H1 (cell line): ENCODE results near the gene NFX1.
"Not testable (repeated sequence)": the region's sequence is repeated elsewhere in the genome, so short reads cannot be mapped to it uniquely, and the experiment has no call there.

Source experiments
- RXRA ChIP-seq: IDR thresholded peaks from 2 replicates; pipeline ENCODE4 v1.6.1; 2011; ENCODE audit warnings: low read depth, mild to moderate bottlenecking, low read length, moderate library complexity; ENCODE audit not compliant: insufficient read depth
- TEAD4 ChIP-seq: IDR thresholded peaks from 2 replicates; pipeline ENCODE4 v1.6.1; 2012; ENCODE audit warnings: low read depth, low read length, inconsistent platforms, mixed read lengths
- YY1 ChIP-seq: IDR thresholded peaks from 2 replicates; pipeline ENCODE4 v1.6.1; 2011; ENCODE audit warnings: low read depth, mild to moderate bottlenecking, low read length
- TF ChIP-seq, protein P1 (sequence below), 3 experiments: IDR thresholded peaks; 1 replicate in 2 of 3; 2 replicates in 1 of 3; pipeline versions ENCODE4 v1.5.1 to v1.6.1; 2011; ENCODE audit warnings: low read length in 3 of 3, mild to moderate bottlenecking in 3 of 3, inconsistent platforms in 2 of 3, low read depth in 1 of 3, moderate library complexity in 1 of 3; ENCODE audit not compliant: insufficient read depth in 1 of 3; ENCODE audit errors: control extremely low read depth in 1 of 3

DNA sequence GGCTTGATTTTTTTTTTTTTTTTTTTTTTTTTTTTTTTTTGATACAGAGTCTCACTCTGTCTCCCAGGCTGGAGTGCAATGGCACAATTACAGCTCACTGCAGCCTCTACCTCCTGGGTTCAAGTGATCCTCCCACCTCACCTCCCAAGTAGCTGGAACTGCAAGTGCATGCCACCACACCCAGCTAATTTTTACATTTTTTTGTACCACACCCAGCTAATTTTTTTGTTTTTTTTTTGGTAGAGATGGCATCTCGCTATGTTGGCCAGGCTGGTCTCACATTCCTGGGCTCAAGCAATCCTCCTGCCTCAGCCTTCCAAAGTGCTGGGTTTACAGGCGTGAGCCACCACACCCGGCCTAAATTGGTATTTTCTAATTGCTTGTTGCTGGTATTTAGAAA lies 68.3 kb downstream of the NFX1 start:
- TF ChIP-seq, protein P1, sequence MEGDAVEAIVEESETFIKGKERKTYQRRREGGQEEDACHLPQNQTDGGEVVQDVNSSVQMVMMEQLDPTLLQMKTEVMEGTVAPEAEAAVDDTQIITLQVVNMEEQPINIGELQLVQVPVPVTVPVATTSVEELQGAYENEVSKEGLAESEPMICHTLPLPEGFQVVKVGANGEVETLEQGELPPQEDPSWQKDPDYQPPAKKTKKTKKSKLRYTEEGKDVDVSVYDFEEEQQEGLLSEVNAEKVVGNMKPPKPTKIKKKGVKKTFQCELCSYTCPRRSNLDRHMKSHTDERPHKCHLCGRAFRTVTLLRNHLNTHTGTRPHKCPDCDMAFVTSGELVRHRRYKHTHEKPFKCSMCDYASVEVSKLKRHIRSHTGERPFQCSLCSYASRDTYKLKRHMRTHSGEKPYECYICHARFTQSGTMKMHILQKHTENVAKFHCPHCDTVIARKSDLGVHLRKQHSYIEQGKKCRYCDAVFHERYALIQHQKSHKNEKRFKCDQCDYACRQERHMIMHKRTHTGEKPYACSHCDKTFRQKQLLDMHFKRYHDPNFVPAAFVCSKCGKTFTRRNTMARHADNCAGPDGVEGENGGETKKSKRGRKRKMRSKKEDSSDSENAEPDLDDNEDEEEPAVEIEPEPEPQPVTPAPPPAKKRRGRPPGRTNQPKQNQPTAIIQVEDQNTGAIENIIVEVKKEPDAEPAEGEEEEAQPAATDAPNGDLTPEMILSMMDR (IDR thresholded peaks at IDR 0.05; ENCODE audit: control extremely low read depth in 1 of 3, insufficient read depth in 1 of 3, low read depth in 1 of 3, low read length in 3 of 3): not testable (repeated sequence)
- TF ChIP-seq TEAD4, RXRA, YY1: not testable (repeated sequence)
